SK-N-MC (cell line): ENCODE data around the gene PCDHA8.

Experiments used
- DNase-seq: peaks from one replicate; pipeline ENCODE4 v3.0.0-alpha.2; 2011; ENCODE audit warnings: low read depth, low spot score
- H3K27ac ChIP-seq: fragments of 200-600 bp; sonication (generic); 2 replicates; pipeline ENCODE4 v1.5.1; 2016; ENCODE audit warnings: mixed run types
- H3K36me3 ChIP-seq: fragments of 200-600 bp; sonication (generic); 2 replicates; pipeline ENCODE4 v1.6.1; 2017; ENCODE audit warnings: antibody characterized with exemption, low read length, mixed read lengths; ENCODE audit not compliant: insufficient read depth
- H3K4me3 ChIP-seq: fragments of 200-600 bp; sonication (generic); 2 replicates; pipeline ENCODE4 v1.5.1; 2016
- H3K9ac ChIP-seq: fragments of 200-600 bp; sonication (generic); 2 replicates; pipeline ENCODE4 v1.8.0; 2017; ENCODE audit warnings: mixed run types, mixed read lengths; ENCODE audit not compliant: insufficient read length
- H3K9me3 ChIP-seq: fragments of 200-600 bp; sonication (generic); 2 replicates; pipeline ENCODE4 v1.6.1; 2017; ENCODE audit warnings: low read depth, mild to moderate bottlenecking, antibody characterized with exemption, low read length, moderate library complexity, mixed read lengths
- EZH2 ChIP-seq: fragments of 200-600 bp; sonication (generic); IDR thresholded peaks from one replicate; pipeline ENCODE4 v1.6.1; 2017; ENCODE audit warnings: antibody characterized with exemption
- FOXP2 ChIP-seq: optimal IDR thresholded peaks from 2 replicates; pipeline ENCODE3; 2011; ENCODE audit warnings: mild to moderate bottlenecking, moderate library complexity; ENCODE audit not compliant: insufficient read depth; ENCODE audit errors: extremely low read length, control extremely low read depth
- POLR2AphosphoS5 ChIP-seq: IDR thresholded peaks from 2 replicates; pipeline ENCODE4 v1.6.1; 2012; ENCODE audit warnings: mild to moderate bottlenecking, low read depth, low read length, borderline replicate concordance

The PCDHA8 gene

GRCh38 chr5:140855772-140856674 lies 15.0 kb downstream of the PCDHA8 start, which contains the start of gene PCDHA10:
Gene PCDHA10 (plus strand): TSS chr5:140855897. CDS start chr5:140856049, 152 bp downstream.
- Histone ChIP-seq H3K27ac (no peak within 1 kb of the TSS), H3K36me3 (no peaks in the 10 kb centered on the region), H3K4me3 (no peak within 1 kb of the TSS), H3K9me3 (no peaks in the 10 kb centered on the region), H3K9ac (no peak within 1 kb of the TSS)
- DNase-seq = peak; percentile 56
- TF ChIP-seq POLR2AphosphoS5 (no peak), EZH2 (no peak), FOXP2 (no peak)

GRCh38 chr5:140857177-140857986 lies 16.4 kb downstream of the PCDHA8 start:
- no peak overlapping the region for H3K9ac ChIP-seq
- no peaks in the 10 kb centered on the region for H3K9me3 ChIP-seq
- H3K36me3 ChIP-seq = no peaks in the 10 kb centered on the region
- no peak for DNase-seq
- TF ChIP-seq POLR2AphosphoS5 = no peak
- no peak for TF ChIP-seq EZH2
- no peak for TF ChIP-seq FOXP2
- no peak overlapping the region for H3K27ac ChIP-seq
- H3K4me3 ChIP-seq = no peak overlapping the region

DNA sequence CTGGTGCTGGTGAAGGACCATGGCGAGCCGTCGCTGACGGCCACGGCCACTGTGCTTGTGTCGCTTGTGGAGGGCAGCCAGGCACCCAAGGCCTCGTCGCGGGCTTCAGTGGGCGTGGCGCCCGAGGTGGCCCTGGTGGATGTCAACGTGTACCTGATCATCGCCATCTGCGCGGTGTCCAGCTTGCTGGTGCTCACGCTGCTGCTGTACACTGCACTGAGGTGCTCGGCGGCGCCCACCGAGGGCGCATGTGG lies 16.9 kb downstream of the PCDHA8 start:
- no peak overlapping the region for H3K4me3 ChIP-seq
- H3K9ac ChIP-seq = no peak overlapping the region
- H3K27ac ChIP-seq = no peak overlapping the region
- TF ChIP-seq POLR2AphosphoS5 (no peak), EZH2 (no peak), FOXP2 (no peak)
- no peaks in the 10 kb centered on the region for H3K9me3 ChIP-seq
- H3K36me3 ChIP-seq = no peaks in the 10 kb centered on the region
- no peak for DNase-seq

GRCh38 chr5:140862441-140863295 lies 21.7 kb downstream of the PCDHA8 start:
- TF ChIP-seq FOXP2 (no peak), POLR2AphosphoS5 (no peak), EZH2 (no peak)
- no peaks in the 10 kb centered on the region for H3K9me3 ChIP-seq
- H3K4me3 ChIP-seq = no peak overlapping the region
- H3K36me3 ChIP-seq = no peaks in the 10 kb centered on the region
- H3K27ac ChIP-seq = no peak overlapping the region
- no peak overlapping the region for H3K9ac ChIP-seq
- DNase-seq = no peak

GRCh38 chr5:140868721-140869554 lies 28.0 kb downstream of the PCDHA8 start, which contains the start of gene PCDHA11:
Gene PCDHA11 (plus strand): TSS chr5:140868957. CDS start chr5:140869104, 147 bp downstream.
- Histone ChIP-seq H3K9me3 (no peaks in the 10 kb centered on the region), H3K27ac (no peak within 1 kb of the TSS), H3K4me3 (no peak within 1 kb of the TSS), H3K9ac (no peak within 1 kb of the TSS), H3K36me3 (no peaks in the 10 kb centered on the region)
- DNase-seq = no peak
- no peak for TF ChIP-seq FOXP2
- no peak for TF ChIP-seq EZH2
- no peak for TF ChIP-seq POLR2AphosphoS5

GRCh38 chr5:140869555-140869886 lies 28.5 kb downstream of the PCDHA8 start:
- no peak overlapping the region for H3K9ac ChIP-seq
- no peak for DNase-seq
- H3K27ac ChIP-seq = no peak overlapping the region
- no peaks in the 10 kb centered on the region for H3K36me3 ChIP-seq
- no peak overlapping the region for H3K4me3 ChIP-seq
- no peaks in the 10 kb centered on the region for H3K9me3 ChIP-seq
- TF ChIP-seq FOXP2 (no peak), EZH2 (no peak), POLR2AphosphoS5 (no peak)
